GM12874 (cell line): ENCODE results near the gene ANKS1B.

ENCODE experiments used
- TF ChIP-seq, protein P1 (sequence below): IDR thresholded peaks from 2 replicates; pipeline ENCODE4 v1.5.1; 2011; ENCODE audit warnings: low read depth, mild to moderate bottlenecking, control low read depth, low read length, moderate library complexity; ENCODE audit not compliant: insufficient read depth

ANKS1B gene

GRCh38 chr12:98870504-98870903 lies 1114.2 kb downstream of the ANKS1B start:
- TF ChIP-seq, protein P1, sequence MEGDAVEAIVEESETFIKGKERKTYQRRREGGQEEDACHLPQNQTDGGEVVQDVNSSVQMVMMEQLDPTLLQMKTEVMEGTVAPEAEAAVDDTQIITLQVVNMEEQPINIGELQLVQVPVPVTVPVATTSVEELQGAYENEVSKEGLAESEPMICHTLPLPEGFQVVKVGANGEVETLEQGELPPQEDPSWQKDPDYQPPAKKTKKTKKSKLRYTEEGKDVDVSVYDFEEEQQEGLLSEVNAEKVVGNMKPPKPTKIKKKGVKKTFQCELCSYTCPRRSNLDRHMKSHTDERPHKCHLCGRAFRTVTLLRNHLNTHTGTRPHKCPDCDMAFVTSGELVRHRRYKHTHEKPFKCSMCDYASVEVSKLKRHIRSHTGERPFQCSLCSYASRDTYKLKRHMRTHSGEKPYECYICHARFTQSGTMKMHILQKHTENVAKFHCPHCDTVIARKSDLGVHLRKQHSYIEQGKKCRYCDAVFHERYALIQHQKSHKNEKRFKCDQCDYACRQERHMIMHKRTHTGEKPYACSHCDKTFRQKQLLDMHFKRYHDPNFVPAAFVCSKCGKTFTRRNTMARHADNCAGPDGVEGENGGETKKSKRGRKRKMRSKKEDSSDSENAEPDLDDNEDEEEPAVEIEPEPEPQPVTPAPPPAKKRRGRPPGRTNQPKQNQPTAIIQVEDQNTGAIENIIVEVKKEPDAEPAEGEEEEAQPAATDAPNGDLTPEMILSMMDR, result no peak

GRCh38 chr12:98869886-98870503 lies 1114.7 kb downstream of the ANKS1B start:
- TF ChIP-seq, protein P1, result no peak

DNA sequence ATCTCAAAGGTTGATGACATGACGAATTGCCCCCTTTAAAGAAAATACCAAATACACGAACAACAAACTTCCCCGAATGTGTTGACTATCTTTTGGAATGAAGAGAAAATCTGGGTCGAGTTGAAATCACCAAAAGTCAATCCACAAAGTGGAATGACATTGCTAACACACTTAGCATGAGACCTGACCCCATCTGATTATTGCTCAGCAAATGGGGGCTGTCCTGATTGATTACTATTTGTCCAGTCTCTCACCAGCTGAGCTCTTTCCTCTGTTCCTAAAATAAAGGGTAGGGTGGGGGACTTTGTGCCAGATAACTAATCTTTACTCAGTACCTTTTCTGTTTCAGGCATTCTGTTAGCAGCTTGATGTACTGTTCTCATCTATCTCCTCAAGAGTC lies 1116.2 kb downstream of the ANKS1B start:
- TF ChIP-seq, protein P1, result no peak

- TF ChIP-seq, protein P1, result no peak
These were observed 1116.7 kb downstream of the ANKS1B start for GRCh38 chr12:98868076-98868475.

DNA sequence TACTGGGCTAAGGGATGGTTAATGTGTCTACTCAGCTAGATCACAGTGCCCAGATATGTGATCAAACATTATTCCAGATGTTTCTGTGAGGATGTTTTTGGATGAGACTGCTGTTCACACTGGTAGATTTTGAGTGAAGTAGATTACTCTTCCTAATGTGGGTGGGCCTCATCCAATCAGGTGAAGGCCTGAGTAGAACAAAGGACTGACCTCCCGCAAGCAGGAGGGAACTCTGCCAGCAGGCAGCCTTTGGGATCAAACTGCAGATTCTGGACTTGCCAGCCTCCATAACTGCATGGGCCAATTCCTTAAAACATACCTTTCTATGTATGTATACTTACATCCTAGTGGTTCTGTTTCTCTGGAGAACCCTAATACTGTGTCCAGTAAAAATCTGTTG lies 1120.4 kb downstream of the ANKS1B start:
- TF ChIP-seq, protein P1, result no peak

GRCh38 chr12:98863167-98863566 lies 1121.6 kb downstream of the ANKS1B start:
- TF ChIP-seq, protein P1, result no peak

DNA sequence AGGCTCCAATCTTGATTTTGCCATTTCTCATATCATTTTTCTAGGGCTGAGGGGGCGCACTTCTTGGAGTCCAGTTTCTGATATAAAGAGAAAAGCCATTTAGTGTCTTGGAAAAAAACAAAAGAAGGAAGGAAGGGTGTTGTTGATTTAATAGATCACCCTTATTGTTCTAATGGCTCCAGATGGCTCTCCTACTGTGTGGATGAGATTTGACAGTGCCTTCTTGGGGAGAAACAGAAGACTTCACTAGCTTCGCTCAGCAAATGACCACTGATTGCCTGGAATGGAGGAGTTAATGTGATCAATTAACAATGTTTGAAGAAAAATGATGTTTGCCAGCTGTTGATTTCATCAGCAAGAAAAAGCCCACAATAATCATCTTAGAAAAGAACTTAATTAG lies 1123.5 kb downstream of the ANKS1B start:
- TF ChIP-seq, protein P1, result no peak
